ENCODE measurements around the gene IFNGR2. TPM values are rescaled to one million over a fixed set of nuclear protein-coding genes. Genes with fewer than 3 reads are reported as not detected.

Gene IFNGR2
- total and polyA plus RNA-seq, 2 donors (not counting 3 experiments of a cell fraction or from before 2014, with no cell fraction given) = 44.2 to 46.1 TPM

- dilution Hi-C loops (cut with MboI; ENCODE audit: extremely low pct_ligation_motif_present, low sequenced_read_pairs) = no loop called here
- Histone ChIP-seq H3K9me1 (replicated peaks; ENCODE audit: control insufficient read depth, extremely low read depth, insufficient read depth, low read length) (no peaks in the 10 kb centered on the region), H3K79me2 (ENCODE audit: control insufficient read depth, insufficient read depth, low read length) (no peaks in the 10 kb centered on the region), H3K4me2 (ENCODE audit: insufficient read depth, low read length) (no peak overlapping the region), H3K4me3 (replicated peaks in 1 of 3; ENCODE audit: insufficient read depth in 1 of 3, low read depth in 1 of 3, low read length in 3 of 3) (no peak overlapping the region), H3K27ac (ENCODE audit: insufficient read depth, low read depth, low read length) (no peak overlapping the region), H4K20me1 (replicated peaks; ENCODE audit: control insufficient read depth, extremely low read depth, insufficient read depth, low read length) (no peaks in the 10 kb centered on the region), H3K27me3 (ENCODE audit: control insufficient read depth in 2 of 2, insufficient read depth in 2 of 2, low read length in 2 of 2) (no peaks in the 10 kb centered on the region), H3K9ac (replicated peaks; ENCODE audit: extremely low read depth, insufficient read depth, low read length) (no peak overlapping the region), H3K36me3 (ENCODE audit: control insufficient read depth in 2 of 2, extremely low read depth in 1 of 2, insufficient read depth in 2 of 2, low read length in 2 of 2) (no peaks in the 10 kb centered on the region), H3K4me1 (ENCODE audit: control insufficient read depth, extremely low read depth, insufficient read depth, low read length) (peaks cover 12% of the 10 kb centered on the region), H2AFZ (ENCODE audit: low read depth, low read length) (peak overlapping the region; percentile 44), H3K9me3 (replicated peaks; ENCODE audit: control insufficient read depth, insufficient read depth, low read length) (no peaks in the 10 kb centered on the region)
- no TSS peak for BruUV-seq (replicated peaks)
- CTCF ChIA-PET = interaction anchor here (1.1 to 2.3 kb wide), 3 partner anchors 13 to 177 kb away, joined by 5 to 14 read pairs (median 12); no protein-coding TSS in a partner anchor
- POLR2A ChIA-PET = no interaction called here
- intact Hi-C loops (cut with micrococcal nuclease) = loop anchor here (1.0 kb wide), 2 partner anchors 71 to 174 kb away; no protein-coding TSS in a partner anchor
- FAIRE-seq (no peak), DNase-seq (ENCODE audit: low read depth, low spot score) (peak; percentile 17)
- TF ChIP-seq MYC (IDR thresholded peaks at IDR 0.05; ENCODE audit: low read depth, low read length) = no peak
- no peak for TF ChIP-seq POLR2A (IDR thresholded peaks at IDR 0.05; ENCODE audit: low read depth, low read length)
- no peak for TF ChIP-seq EZH2 (IDR thresholded peaks at IDR 0.05; ENCODE audit: borderline replicate concordance, low read depth, low read length, severe bottlenecking)
- TF ChIP-seq POLR2AphosphoS5 (IDR thresholded peaks at IDR 0.05; ENCODE audit: insufficient read depth, low read depth, low read length) = no peak
- TF ChIP-seq GATA2 (IDR thresholded peaks at IDR 0.05; ENCODE audit: insufficient read depth, insufficient read length, low read depth, low read length) = no peak
- no peak for TF ChIP-seq MAX (IDR thresholded peaks at IDR 0.05; ENCODE audit: insufficient read depth, insufficient read length)
- no peak for TF ChIP-seq JUN (IDR thresholded peaks at IDR 0.05; ENCODE audit: borderline replicate concordance, insufficient read depth, insufficient read length, low read depth)
Observed at GRCh38 chr21:33374080-33374449, 29.1 kb upstream of the IFNGR2 start.

GRCh38 chr21:33374450-33375096 is 28.6 kb upstream of the IFNGR2 start:
- Histone ChIP-seq H4K20me1 (replicated peaks; ENCODE audit: control insufficient read depth, extremely low read depth, insufficient read depth, low read length) (no peaks in the 10 kb centered on the region), H3K9me1 (replicated peaks; ENCODE audit: control insufficient read depth, extremely low read depth, insufficient read depth, low read length) (no peaks in the 10 kb centered on the region), H3K27ac (ENCODE audit: insufficient read depth, low read depth, low read length) (no peak overlapping the region), H3K36me3 (ENCODE audit: control insufficient read depth in 2 of 2, extremely low read depth in 1 of 2, insufficient read depth in 2 of 2, low read length in 2 of 2) (no peaks in the 10 kb centered on the region), H3K27me3 (ENCODE audit: control insufficient read depth in 2 of 2, insufficient read depth in 2 of 2, low read length in 2 of 2) (no peaks in the 10 kb centered on the region), H3K9me3 (replicated peaks; ENCODE audit: control insufficient read depth, insufficient read depth, low read length) (no peaks in the 10 kb centered on the region), H3K4me1 (ENCODE audit: control insufficient read depth, extremely low read depth, insufficient read depth, low read length) (peaks cover 15% of the 10 kb centered on the region), H3K4me2 (ENCODE audit: insufficient read depth, low read length) (no peak overlapping the region), H3K9ac (replicated peaks; ENCODE audit: extremely low read depth, insufficient read depth, low read length) (no peak overlapping the region), H2AFZ (ENCODE audit: low read depth, low read length) (peak overlapping the region; percentile 56), H3K4me3 (replicated peaks in 1 of 3; ENCODE audit: insufficient read depth in 1 of 3, low read depth in 1 of 3, low read length in 3 of 3) (no peak overlapping the region), H3K79me2 (ENCODE audit: control insufficient read depth, insufficient read depth, low read length) (no peaks in the 10 kb centered on the region)
- DNase-seq (ENCODE audit: low read depth, low spot score) (peak; percentile 84), FAIRE-seq (peak; percentile 96)
- no TSS peak for BruUV-seq (replicated peaks)
- TF ChIP-seq CTCF (IDR thresholded peaks at IDR 0.05; ENCODE audit: extremely low read depth in 1 of 2, insufficient read depth in 1 of 2, low read depth in 1 of 2, low read length in 2 of 2) = peak; percentile 54 to 60
- TF ChIP-seq MAX (IDR thresholded peaks at IDR 0.05; ENCODE audit: insufficient read depth, insufficient read length) = no peak
- peak; percentile 54 for TF ChIP-seq FOS (IDR thresholded peaks at IDR 0.05; ENCODE audit: borderline replicate concordance, insufficient read depth, low read length)
- dilution Hi-C loops (cut with MboI; ENCODE audit: extremely low pct_ligation_motif_present, low sequenced_read_pairs) = no loop called here
- ChIA-PET CTCF (interaction anchor here (1.1 to 2.4 kb wide), 4 partner anchors 14 to 178 kb away, joined by 5 to 14 read pairs (median 10); no protein-coding TSS in a partner anchor), POLR2A (no interaction called here)
- intact Hi-C loops (cut with micrococcal nuclease) = loop anchor here (1.0 kb wide), 2 partner anchors 71 to 174 kb away; no protein-coding TSS in a partner anchor

Measured in endothelial cell of umbilical vein (primary cell).